Spleen (tissue), 7 donors: Measurements from ENCODE around the gene AKT1S1.

Experiments
- POLR2AphosphoS5 ChIP-seq, 3 donors: sonication (generic); formaldehyde crosslinking; IDR thresholded peaks; one replicate each; pipeline ENCODE4 v1.5.1; 2017; ENCODE audit warnings: antibody characterized with exemption in 3 of 3
- TF ChIP-seq, protein P1 (sequence below), 11 experiments: fragments of 200-600 bp in 7 of 11; fragments of 450-650 bp in 4 of 11; sonication (generic) in 4 of 11; IDR thresholded peaks in 8 of 11; conservative IDR thresholded peaks in 3 of 11; 1 replicate in 7 of 11; 2 replicates in 4 of 11; pipeline versions ENCODE4 v1.4.0 to v1.8.0; 2016 to 2021; ENCODE audit warnings: antibody characterized with exemption in 11 of 11, inconsistent platforms in 4 of 11, mild to moderate bottlenecking in 1 of 11
- donor health status: DM: no; HTN: no; CAD: no; lungs with moderate emphysema.
- donor health status: DM: no; HTN: no; CAD: no.
- donor health status: DM: no; HTN: no; CAD: no.

DNA sequence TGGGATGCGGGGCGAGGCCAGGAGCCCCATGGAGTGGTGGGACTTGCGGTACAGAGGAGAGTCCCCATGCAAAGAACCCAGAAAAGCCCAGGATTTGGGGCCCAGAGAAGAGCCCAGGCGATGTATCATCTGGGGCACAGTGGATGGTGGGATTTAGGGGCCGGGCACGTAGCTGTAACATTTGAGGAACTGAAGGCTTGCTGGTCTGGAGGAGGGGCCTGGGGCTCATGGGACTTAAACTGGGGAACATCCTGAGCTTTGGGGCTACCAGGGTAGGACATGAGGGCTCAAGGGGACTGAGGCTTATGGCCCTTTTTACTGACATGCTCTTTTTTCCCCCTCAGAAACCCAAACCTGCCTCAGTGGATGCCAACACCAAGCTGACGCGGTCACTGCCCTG lies 45.6 kb downstream of the AKT1S1 start:
- TF ChIP-seq, protein P1, sequence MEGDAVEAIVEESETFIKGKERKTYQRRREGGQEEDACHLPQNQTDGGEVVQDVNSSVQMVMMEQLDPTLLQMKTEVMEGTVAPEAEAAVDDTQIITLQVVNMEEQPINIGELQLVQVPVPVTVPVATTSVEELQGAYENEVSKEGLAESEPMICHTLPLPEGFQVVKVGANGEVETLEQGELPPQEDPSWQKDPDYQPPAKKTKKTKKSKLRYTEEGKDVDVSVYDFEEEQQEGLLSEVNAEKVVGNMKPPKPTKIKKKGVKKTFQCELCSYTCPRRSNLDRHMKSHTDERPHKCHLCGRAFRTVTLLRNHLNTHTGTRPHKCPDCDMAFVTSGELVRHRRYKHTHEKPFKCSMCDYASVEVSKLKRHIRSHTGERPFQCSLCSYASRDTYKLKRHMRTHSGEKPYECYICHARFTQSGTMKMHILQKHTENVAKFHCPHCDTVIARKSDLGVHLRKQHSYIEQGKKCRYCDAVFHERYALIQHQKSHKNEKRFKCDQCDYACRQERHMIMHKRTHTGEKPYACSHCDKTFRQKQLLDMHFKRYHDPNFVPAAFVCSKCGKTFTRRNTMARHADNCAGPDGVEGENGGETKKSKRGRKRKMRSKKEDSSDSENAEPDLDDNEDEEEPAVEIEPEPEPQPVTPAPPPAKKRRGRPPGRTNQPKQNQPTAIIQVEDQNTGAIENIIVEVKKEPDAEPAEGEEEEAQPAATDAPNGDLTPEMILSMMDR (IDR thresholded peaks at IDR 0.05 in 8 of 11, conservative IDR thresholded peaks at IDR 0.05 in 3 of 11), result no peak
- TF ChIP-seq POLR2AphosphoS5 (IDR thresholded peaks at IDR 0.05), result no peak
